ENCODE results near the gene MYBPH. TPM values are rescaled to one million over a fixed set of nuclear protein-coding genes. Genes with fewer than 3 reads are reported as not detected.
A peak's percentile ranks its signal among the peaks of the same experiment; 100 is the strongest.

Gene MYBPH
- total RNA-seq, 1 experiment from 2014 or later: not detected

DNA sequence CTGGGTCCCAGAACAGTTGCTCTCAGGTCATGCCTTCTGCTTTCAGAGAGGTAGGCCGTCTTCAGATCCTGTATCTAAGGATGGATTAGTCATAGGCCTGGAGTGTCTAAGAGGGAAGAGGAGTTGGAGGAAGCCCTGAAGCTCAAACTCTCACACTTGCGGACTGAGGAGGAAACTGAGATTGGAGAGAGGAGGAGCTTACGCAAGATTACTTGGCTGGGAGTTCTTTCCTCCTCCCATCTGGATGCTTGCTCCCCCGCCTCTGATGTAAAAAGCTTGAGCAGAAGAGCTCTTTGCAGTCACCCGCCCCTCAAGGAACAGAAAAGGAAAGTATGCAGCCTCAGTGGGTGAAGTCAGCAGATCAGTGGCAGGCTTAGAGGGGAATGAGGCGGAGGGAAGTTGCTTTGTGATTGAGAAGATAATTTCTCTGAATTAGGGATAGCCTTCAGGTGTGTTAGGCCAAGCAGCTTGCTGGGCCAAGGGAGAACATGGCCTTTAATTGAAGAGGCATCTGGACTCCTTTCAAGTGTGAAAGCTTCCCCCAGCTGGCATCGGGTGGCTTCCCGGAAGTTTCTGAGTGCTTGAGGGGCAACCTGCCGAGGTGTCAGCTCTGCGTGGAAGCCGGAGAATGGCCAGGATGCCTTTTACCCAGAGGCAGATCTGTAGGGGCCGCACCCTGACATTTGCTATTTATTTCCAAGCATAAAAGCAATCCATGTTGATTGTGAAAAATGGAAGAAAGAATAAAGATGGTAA lies 41.5 kb downstream of the MYBPH start:
- no peak for DNase-seq
- no peak overlapping the region for H3K4me3 ChIP-seq
- no peaks in the 10 kb centered on the region for H3K9me3 ChIP-seq
- H3K36me3 ChIP-seq: no peaks in the 10 kb centered on the region
- H3K27me3 ChIP-seq: no peaks in the 10 kb centered on the region

DNA sequence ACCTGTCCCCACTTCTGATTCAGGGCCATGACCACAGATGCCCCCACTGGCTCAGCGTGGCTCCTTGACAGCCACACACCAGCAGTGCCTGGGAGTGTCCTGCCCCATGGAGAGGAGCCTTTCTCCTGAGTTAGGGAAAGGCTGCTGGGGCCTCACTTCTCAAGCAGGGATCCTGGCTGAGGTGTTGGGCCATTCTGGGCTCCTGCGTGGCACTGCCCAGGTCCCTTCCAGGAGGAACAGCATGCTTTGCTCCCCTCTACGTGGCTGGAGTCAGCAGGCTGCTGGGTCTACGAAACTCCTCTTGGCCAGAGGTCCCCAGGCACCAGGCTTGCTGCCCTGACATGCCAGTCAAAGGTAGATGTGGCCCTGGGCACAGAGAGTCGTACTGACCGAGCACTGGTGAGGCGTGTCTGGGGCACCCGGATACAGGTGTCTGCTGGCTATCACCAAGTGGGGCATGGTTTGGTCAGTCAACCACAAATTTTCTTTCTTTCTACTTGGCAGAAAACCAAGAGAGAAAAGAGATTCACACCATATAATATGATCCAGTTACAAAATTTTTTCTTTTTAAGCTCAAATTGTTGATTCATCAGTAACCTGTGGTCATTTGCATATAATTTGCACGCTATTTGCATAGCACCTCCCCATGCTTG lies 44.0 kb downstream of the MYBPH start:
- H3K36me3 ChIP-seq: no peaks in the 10 kb centered on the region
- H3K9me3 ChIP-seq: no peaks in the 10 kb centered on the region
- DNase-seq: no peak
- no peak overlapping the region for H3K4me3 ChIP-seq
- no peaks in the 10 kb centered on the region for H3K27me3 ChIP-seq

DNA sequence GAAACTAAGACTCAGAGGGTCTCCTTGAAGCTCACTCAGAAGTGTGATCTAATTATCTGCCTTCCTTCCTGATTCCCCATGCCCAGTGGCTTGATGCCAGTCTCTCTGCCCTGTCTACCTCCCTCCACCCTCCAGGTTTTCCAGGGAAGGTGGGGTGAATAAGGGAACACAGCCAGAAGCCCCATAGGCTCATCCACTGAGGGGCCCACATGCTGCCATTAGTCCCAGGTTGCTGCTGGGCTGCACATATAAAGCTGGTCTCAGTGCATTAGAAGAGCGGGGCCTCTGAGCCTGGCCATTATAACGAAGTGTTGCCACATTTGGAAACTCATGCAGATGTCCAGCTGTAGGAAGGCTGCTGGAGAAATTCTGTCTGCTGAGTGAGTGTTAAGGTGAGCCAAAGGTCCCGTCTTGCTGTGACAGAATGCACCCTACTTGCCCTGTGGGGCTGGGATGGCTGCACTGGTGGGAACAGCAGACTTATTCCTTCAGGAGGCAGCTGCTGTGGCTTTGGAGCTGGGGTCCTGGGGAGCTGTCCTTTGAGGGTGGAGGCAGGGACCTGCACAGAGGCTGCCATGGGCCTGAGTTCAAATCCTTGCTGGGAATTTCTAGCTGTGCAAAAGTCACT lies 45.2 kb downstream of the MYBPH start:
- no peak for DNase-seq
- H3K36me3 ChIP-seq: no peaks in the 10 kb centered on the region
- no peaks in the 10 kb centered on the region for H3K27me3 ChIP-seq
- H3K9me3 ChIP-seq: no peaks in the 10 kb centered on the region
- no peak overlapping the region for H3K4me3 ChIP-seq

DNA sequence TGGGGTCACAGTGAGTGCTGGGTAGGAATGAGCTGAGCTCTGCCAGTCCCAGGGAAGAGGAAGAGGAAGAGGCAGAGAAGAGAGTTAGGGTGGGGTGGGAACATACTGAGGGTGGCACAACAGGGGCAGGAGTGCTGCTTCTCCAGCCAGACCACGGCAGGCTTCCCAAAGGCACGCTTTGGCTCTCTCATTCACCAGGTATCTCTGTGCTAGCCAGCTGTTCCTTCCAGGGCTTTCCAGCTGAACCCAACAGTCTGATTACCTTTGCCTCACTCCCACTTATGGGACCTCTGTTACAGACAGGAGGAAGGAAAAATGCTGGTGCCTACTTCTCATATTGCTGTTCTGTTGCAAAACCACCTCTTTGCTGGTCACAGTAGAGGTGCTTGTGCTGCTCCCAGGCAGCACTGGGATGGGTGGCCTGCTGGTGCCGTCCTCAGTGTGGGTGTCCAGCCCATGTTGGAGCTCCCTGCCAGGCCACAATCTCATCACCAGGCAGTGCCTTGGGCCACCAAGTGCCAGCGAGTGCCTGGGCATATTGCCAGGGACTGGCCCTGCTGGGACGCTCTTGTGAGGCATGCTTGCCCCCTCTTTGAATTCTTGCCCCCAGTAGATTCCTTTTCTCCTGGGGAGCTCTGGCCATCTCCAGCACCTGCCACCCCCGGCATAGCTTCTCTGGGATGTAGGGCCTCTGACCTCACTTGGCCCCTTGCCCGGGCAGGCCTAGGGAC lies 46.0 kb downstream of the MYBPH start:
- no peaks in the 10 kb centered on the region for H3K27me3 ChIP-seq
- no peaks in the 10 kb centered on the region for H3K36me3 ChIP-seq
- no peak overlapping the region for H3K4me3 ChIP-seq
- H3K9me3 ChIP-seq: no peaks in the 10 kb centered on the region
- peak; percentile 43 for DNase-seq

DNA sequence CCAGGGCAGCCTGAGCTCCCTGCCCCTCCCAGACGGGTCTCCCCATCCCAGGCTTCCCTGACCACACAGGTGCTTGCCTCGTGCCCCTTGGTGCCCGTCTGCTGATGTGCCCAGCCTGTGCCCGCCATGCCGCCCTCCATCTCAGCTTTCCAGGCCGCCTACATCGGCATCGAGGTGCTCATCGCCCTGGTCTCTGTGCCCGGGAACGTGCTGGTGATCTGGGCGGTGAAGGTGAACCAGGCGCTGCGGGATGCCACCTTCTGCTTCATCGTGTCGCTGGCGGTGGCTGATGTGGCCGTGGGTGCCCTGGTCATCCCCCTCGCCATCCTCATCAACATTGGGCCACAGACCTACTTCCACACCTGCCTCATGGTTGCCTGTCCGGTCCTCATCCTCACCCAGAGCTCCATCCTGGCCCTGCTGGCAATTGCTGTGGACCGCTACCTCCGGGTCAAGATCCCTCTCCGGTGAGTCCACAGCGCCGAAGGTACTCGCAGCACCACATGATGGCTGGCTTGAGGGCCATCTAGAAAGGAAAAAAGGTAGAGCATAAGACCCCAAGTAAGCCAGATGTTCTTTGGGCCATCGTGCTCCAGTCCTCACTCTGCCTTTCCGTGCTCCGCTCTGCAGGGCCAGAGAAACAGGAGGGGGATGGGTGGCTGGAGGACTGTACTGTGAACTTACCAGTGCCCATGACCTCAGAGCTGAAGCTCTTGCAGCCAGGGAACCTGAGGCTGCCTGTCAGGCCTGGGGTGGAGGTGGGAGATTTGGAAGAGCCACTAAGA lies 46.7 kb downstream of the MYBPH start:
- DNase-seq: no peak
- H3K36me3 ChIP-seq: no peaks in the 10 kb centered on the region
- no peaks in the 10 kb centered on the region for H3K27me3 ChIP-seq
- H3K4me3 ChIP-seq: peak overlapping the region; percentile 42
- no peaks in the 10 kb centered on the region for H3K9me3 ChIP-seq

DNA sequence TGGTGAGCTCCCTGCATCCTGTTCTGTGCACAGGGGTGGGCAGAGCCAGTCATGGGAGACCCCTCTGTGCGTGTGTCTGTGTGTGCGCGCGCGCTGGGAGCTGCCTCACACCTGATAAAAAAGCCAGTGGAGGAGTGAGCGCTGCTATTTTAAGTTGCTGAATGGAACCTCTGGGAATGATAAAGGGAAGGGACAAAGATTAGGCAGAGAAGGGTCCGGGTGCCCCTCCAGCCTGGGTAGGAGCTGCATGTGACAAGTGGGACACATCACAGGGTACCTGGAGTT lies 47.3 kb downstream of the MYBPH start:
- H3K9me3 ChIP-seq: no peaks in the 10 kb centered on the region
- peak overlapping the region; percentile 42 for H3K4me3 ChIP-seq
- H3K27me3 ChIP-seq: no peaks in the 10 kb centered on the region
- DNase-seq: no peak
- no peaks in the 10 kb centered on the region for H3K36me3 ChIP-seq

DNA sequence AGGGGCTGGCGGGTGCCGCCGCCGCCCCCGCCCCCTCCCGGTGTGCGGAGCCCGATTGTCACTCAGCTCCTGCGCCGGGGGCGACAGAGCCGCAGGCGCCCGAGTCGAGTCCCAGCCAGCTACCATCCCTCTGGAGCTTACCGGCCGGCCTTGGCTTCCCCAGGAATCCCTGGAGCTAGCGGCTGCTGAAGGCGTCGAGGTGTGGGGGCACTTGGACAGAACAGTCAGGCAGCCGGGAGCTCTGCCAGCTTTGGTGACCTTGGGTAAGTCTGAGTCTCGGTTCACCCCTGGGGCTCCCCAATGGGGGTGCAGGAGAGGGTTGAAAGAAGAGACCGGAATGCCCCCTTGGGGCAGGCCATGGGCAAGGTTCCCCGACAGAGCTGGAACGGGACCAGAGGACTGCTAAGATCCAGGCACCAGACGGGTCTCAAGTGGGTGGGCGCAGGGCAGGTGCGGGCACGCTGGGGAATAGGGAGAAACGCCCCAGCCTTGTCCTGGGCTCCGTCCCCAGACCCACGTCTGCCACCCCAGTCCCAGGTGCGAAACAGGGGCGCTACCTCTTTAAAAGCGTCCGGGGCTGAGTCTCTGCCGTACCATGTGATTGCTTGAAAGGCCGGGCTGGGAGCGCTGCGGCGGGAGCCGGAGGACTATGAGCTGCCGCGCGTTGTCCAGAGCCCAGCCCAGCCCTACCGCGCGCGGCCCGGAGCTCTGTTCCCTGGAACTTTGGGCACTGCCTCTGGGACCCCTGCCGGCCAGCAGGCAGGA lies 47.8 kb downstream of the MYBPH start, which contains the start of gene ADORA1:
Gene ADORA1 (plus strand): TSS at position 61 of the 765 bp plus-strand sequence. CDS start 1,116 bp downstream, outside the sequence.
- H3K9me3 ChIP-seq: no peaks in the 10 kb centered on the region
- peak within 1 kb of the TSS; percentile 42 for H3K4me3 ChIP-seq
- DNase-seq: peak; percentile 75
- H3K27me3 ChIP-seq: no peaks in the 10 kb centered on the region
- H3K36me3 ChIP-seq: no peaks in the 10 kb centered on the region

DNA sequence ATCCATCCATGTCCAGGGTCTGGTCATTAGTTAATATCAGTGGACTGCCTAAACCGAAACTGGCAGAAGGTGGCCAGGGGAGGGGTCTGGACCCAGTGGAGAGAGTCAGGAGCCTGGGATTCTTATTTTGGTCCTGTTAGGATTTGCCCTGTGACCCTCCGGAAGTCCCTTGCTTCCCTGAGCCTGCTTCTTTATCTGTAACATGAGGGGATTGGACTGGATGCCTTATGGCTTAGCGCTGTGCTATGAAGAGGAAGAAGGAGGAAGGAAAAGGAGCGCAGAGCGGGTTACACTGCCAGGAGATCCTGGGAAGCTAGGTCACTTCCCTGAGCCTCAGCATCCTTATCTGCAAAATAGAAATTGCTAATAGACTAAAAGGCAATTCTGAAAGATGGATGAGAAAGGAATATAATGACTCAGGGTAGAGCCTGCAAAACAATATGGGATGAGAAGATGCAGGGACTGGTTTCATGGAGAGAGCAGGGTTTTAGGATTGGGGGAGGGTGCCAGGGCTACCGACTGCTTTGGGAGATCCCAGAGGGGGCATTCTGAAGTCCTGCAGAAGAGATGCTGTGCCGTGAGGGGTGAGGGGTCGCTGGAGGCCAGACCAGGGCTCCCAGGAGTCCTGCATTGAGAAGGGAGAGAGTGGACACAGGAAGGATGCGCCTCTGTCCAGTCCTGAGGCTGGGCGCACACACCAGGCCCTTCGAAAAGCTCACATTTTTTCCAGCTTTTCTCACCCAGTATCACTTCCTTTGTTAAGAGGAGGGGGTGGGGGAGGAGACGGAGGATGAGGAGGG lies 48.6 kb downstream of the MYBPH start:
- H3K9me3 ChIP-seq: no peaks in the 10 kb centered on the region
- H3K36me3 ChIP-seq: no peaks in the 10 kb centered on the region
- H3K4me3 ChIP-seq: peak overlapping the region; percentile 42
- no peak for DNase-seq
- no peaks in the 10 kb centered on the region for H3K27me3 ChIP-seq

DNA sequence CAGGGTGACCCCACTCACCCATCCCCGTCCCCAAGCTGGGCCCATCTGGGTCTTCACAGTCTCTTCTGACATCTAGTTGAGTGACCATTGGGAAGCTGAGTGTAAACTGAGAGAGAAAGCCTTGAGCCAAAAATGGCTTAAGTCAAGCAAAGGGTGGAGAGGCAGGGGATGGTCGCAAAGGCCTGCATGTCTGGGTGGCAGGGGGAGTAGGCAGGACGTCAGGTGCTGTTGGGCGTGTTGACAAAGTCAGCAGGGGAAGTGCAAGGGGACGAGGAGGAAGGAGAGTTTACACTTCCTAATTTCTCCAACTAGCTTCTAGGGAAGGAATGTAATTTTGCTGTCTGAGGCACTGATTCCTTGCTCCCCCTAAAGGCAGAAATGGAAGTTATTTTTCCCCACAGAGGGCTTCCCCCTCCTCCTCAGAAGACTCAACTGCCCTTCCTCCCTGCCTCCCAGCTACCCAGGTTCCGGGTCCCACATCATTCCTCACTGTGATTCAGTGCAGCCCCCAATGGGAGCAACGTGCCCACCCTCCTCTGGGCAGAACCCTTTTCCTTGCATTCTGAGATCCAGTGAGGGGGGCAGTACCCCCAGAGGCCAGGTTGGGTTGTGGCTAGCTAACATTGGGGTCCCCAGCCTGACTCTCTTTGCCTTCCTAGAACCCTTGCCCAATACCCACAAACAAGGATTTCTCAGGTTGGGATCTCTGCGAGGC lies 49.3 kb downstream of the MYBPH start:
- H3K9me3 ChIP-seq: no peaks in the 10 kb centered on the region
- H3K4me3 ChIP-seq: no peak overlapping the region
- no peak for DNase-seq
- H3K27me3 ChIP-seq: no peaks in the 10 kb centered on the region
- H3K36me3 ChIP-seq: no peaks in the 10 kb centered on the region

DNA sequence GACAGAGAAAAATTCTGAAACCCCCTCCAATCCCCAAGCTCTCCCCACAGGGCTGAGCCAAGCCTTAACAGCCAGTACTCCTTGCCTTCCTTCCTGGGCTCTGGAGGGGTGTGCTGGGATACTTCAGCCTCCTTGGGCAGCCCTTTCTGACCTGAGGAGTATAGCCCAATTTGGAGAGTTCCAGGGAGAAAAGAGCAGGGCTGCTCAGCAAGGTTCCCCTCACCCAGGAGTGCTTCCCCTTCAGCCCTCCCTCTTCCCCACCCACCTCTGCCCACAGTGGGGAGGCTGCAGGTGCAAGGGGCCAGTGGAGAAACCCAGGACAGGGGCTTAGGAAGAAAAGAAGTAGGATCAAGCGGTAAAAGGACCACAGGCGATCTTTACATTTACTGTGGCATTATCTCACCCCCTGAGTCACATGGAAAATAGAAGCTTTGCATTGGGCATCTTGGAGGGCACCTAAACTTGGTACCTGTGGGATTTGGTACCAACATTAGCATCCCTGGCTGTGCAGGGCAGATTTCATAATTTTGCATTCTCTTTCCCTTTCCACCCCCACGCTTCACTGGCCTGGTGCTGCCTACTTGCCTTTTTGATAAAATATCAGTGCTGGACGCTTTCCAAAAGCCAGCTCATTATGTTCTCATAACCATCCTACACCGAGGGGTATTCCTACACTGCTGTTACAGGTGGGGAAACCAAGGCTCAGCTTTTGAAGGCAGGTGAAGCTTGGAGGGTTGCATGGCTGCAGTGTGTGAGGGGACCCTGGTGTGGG lies 50.9 kb downstream of the MYBPH start:
- no peak overlapping the region for H3K4me3 ChIP-seq
- H3K27me3 ChIP-seq: no peaks in the 10 kb centered on the region
- DNase-seq: no peak
- H3K9me3 ChIP-seq: no peaks in the 10 kb centered on the region
- H3K36me3 ChIP-seq: no peaks in the 10 kb centered on the region

DNA sequence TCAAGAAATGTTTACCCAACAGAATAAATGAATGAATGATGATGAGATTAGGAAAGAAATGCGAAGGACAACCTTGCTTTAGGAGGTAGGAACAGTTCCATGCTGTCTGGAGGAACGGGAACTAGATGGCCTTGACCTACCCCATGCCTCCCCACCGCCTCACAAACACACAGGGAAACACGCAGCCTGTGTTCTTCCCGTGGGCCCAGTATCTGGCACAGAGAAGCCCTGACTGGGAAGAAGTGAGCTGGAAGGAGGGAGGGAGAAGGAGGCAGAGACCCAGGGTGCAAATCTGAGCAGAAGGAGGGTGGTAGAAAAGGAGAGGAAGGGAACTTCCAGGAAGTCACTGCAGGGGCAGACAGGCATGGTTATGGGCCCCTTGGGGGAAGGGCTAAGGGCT lies 51.6 kb downstream of the MYBPH start:
- Histone ChIP-seq H3K9me3 (no peaks in the 10 kb centered on the region), H3K36me3 (no peaks in the 10 kb centered on the region), H3K4me3 (no peak overlapping the region), H3K27me3 (no peaks in the 10 kb centered on the region)
- no peak for DNase-seq

DNA sequence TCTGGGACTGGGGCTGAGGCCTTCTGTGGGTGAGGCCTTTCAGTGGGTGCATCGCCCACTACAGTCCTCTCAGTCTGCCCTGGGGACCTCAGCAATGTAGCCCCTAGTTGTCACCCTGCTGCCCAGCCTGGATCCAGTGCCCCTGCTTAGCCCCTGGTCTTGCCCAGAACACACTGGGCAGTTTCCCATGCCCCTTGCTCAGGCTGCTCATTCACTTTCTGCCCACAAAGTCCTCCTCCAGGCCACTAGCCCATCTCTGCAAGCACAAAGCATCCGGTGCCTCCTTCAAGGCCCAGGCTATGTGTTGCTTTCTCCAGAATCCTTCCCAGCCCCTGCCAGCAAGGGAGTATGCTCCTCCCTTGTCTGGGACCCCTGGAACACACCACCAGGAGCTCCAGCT lies 53.5 kb downstream of the MYBPH start:
- Histone ChIP-seq H3K27me3 (no peaks in the 10 kb centered on the region), H3K9me3 (no peaks in the 10 kb centered on the region), H3K4me3 (no peak overlapping the region), H3K36me3 (no peaks in the 10 kb centered on the region)
- no peak for DNase-seq

DNA sequence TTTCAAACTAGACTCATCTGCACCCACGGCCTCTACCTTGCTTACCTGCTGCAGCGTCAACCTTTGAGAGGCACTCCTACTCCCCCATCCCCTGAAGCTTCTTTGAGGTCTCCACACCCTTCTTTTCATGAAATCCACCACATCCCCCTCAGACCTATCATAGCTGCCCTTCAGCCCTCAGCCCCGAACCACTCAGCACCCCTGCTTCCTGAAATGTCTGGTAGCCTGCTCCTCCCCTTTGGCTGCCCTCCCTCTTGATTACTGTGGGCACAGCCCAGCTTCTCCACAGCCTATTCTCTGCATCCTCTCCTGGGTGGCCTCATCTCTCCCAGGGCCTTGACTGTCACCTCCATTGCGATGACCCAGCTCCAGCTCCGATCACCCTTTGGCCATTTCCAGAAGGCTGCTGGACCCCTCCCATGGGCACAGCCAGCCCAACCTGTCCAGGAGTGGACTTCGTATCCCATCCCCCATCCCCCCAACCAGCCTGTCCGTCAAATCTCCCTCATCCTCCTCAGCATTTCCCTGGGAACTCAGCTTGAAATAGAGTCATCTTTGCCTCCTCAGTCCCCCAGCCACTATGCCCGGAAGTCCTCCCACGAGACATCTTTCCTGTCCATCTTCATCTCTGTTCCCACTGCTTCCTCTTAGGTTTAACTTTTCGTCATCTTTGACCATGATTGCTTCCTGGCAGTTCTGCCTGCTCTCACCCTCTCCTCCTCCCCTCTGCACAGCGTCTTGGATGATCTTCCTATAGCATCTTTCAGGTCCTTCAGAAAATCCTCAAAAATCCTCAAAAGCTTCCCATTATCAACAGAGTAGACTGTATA lies 54.2 kb downstream of the MYBPH start:
- H3K4me3 ChIP-seq: no peak overlapping the region
- no peak for DNase-seq
- no peaks in the 10 kb centered on the region for H3K9me3 ChIP-seq
- H3K27me3 ChIP-seq: no peaks in the 10 kb centered on the region
- no peaks in the 10 kb centered on the region for H3K36me3 ChIP-seq
